T-helper 17 cell (primary cell): ENCODE measurements around the gene ZNF609. TPM values are rescaled to one million over a fixed set of nuclear protein-coding genes. Genes with fewer than 3 reads are reported as not detected.
"Not testable (repeated sequence)": the region's sequence is repeated elsewhere in the genome, so short reads cannot be mapped to it uniquely, and the experiment has no call there.

Experiments used
- ATAC-seq: fragments of 150-1000 bp; cut with Tn5 transposase; 2 replicates; pipeline ENCODE4 v1.10.0; 2021; ENCODE audit warnings: mild to moderate bottlenecking, moderate library complexity
- DNase-seq, 3 donors: peaks; one replicate each; pipeline versions ENCODE4 v3.0.0 to v3.0.0-alpha.2; 2020 to 2021
- H3K9me3 ChIP-seq: one replicate; pipeline ENCODE4 v1.7.0; 2013; ENCODE audit warnings: low read length, mild to moderate bottlenecking; ENCODE audit not compliant: control insufficient read depth, poor library complexity, severe bottlenecking
- H3K27ac Mint-ChIP-seq: one replicate; pipeline ENCODE4 v1.8.0; 2022; ENCODE audit warnings: mild to moderate bottlenecking, moderate library complexity, mixed read lengths
- H3K27me3 Mint-ChIP-seq: one replicate; pipeline ENCODE4 v1.8.0; 2022; ENCODE audit warnings: mixed read lengths
- H3K36me3 Mint-ChIP-seq: one replicate; pipeline ENCODE4 v1.8.0; 2022; ENCODE audit warnings: low read depth, mixed read lengths
- H3K4me1 Mint-ChIP-seq: one replicate; pipeline ENCODE4 v1.8.0; 2022; ENCODE audit warnings: mild to moderate bottlenecking, mixed read lengths
- H3K4me3 Mint-ChIP-seq: one replicate; pipeline ENCODE4 v1.8.0; 2022; ENCODE audit warnings: mild to moderate bottlenecking, moderate library complexity, mixed read lengths
- total RNA-seq, 4 donors: library from RNA in 2 of 4; stranded (reverse) in 2 of 4; gene quantifications; one replicate each; pipeline ENCODE4 v1.2.3 and lab custom pipeline; 2022 to 2026

ZNF609 gene
- total RNA-seq, 2 donors from 2014 or later: 37.6 to 43.2 TPM

DNA sequence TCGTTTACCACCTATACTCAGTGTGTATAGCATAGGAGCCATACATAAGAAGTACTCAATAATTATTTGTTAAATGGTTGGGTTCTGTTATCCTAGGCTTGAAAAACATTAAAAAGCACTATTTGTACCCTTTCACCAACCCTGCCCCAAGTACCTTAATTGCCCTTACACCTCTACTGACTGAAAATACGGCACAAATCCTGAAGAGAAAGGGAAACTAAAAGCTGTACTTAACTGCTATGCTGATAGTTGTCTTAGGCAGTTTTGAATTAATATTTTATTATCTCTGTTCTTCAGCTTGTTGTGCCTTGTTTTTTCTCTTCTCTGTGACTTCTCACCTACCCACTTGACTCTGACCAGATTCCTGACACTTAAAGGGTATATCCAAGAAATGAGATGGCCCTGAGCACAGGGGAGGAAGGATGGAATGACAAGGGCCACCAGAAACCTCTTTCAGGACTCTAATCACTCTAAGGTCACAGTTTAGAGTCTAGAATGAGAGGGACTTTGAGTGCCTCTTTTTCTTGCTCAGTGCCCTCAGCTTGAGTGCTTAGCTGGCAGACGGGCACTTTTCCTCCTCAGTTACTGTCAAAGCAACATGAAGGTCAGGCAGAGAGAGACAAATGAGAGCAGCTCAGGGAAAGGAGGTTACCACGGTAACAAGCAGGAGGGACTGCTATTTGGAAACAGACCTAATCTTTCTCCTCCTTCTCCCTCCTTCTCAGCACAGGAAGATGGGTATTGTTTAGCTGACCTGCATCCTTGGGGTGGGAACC is 136.5 kb downstream of the ZNF609 start:
- H3K36me3 Mint-ChIP-seq: no peaks in the 10 kb centered on the region
- H3K27me3 Mint-ChIP-seq: no peaks in the 10 kb centered on the region
- H3K4me1 Mint-ChIP-seq: peaks cover 39% of the 10 kb centered on the region
- DNase-seq: peak in 1 of 3 donors; percentile 11
- peak; percentile 86 for ATAC-seq
- peak overlapping the region; percentile 98 for H3K27ac Mint-ChIP-seq
- no peaks in the 10 kb centered on the region for H3K9me3 ChIP-seq
- peak overlapping the region; percentile 93 for H3K4me3 Mint-ChIP-seq

DNA sequence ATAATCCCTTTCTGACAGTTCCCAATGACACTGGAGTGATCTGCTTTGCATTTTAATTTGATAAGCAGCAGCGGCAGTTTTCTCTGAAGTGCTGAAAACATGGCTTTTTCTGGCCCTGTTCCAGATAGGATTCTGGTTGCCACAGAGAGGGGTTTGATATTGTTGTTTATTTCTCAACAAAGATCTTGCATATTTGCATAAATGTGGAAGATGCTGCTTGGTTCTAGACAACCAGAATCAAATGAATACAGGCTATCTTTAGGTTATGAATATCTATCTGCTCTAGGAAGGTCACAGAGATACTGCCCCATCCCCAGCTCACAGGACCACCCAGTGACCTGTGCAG is 137.1 kb downstream of the ZNF609 start:
- no peaks in the 10 kb centered on the region for H3K36me3 Mint-ChIP-seq
- peak; percentile 49 for ATAC-seq
- H3K9me3 ChIP-seq: no peaks in the 10 kb centered on the region
- DNase-seq: peak in 1 of 3 donors; percentile 5
- H3K4me3 Mint-ChIP-seq: peak overlapping the region; percentile 93
- peaks cover 45% of the 10 kb centered on the region for H3K4me1 Mint-ChIP-seq
- H3K27ac Mint-ChIP-seq: peak overlapping the region; percentile 98
- no peaks in the 10 kb centered on the region for H3K27me3 Mint-ChIP-seq

DNA sequence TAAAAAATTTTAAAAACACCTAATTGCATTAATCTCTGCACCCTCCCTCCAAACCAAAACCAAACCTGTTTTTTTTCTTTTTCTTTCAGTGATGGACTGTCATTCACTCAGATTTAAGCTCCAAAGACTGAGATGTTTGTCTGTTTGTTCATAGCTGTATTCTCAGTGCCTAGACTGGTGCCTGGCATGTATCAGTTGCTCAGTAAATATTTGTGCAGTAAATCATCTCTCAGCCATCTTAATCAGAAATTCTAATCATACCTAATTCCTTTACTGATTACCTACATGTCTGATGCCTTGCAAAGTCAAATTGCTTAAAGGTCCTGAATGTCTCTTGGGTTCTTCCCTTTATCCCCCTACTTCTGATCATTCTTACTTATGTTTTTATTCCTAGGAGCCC is 138.8 kb downstream of the ZNF609 start:
- H3K4me3 Mint-ChIP-seq: peak overlapping the region; percentile 65
- peak overlapping the region; percentile 53 for H3K27ac Mint-ChIP-seq
- no peaks in the 10 kb centered on the region for H3K9me3 ChIP-seq
- peaks cover 44% of the 10 kb centered on the region for H3K4me1 Mint-ChIP-seq
- no peak for DNase-seq
- no peak for ATAC-seq
- no peaks in the 10 kb centered on the region for H3K36me3 Mint-ChIP-seq
- no peaks in the 10 kb centered on the region for H3K27me3 Mint-ChIP-seq

DNA sequence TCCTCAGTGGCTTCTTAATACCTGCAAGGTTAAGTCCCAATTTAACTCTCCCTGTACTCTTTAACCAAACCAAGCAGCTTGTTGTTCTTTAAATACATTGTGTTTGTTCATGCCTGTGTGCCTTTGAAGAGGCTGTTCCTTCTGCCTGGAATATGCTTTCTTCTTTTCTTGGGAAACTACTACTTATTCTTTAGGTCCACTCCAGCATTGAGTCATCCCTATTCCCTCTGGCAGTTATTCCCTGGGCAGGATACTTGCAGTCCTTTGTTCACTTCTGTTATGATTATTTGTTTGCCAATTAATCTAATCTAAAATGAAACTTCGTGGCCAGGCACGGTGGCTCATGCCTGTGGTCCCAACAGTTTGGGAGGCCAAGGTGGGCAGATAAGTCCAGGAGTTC is 139.3 kb downstream of the ZNF609 start:
- H3K9me3 ChIP-seq: no peaks in the 10 kb centered on the region
- Mint-ChIP-seq H3K36me3 (no peaks in the 10 kb centered on the region), H3K27me3 (no peaks in the 10 kb centered on the region), H3K4me3 (peak overlapping the region; percentile 65), H3K27ac (peak overlapping the region; percentile 53), H3K4me1 (peaks cover 45% of the 10 kb centered on the region)
- no peak for ATAC-seq
- no peak for DNase-seq

DNA sequence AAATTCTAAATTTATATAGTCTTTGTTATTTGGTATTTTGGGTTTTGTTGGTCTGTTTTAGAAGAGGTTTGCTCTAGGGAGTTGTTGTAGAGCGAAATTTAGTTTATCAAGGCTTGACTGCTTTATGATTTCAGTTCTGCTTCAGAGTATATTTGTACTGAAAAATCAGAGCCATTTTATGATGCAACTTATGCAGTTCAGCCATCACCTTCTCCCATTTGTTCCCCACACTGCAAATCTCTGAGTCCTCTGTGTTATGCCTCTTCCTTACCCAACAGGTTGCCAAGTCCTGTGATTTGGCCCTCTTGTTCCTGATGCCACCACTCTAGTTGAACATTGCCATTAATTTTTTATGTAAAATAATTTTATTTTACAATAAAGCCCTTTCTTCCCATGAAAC is 140.4 kb downstream of the ZNF609 start:
- H3K36me3 Mint-ChIP-seq: no peaks in the 10 kb centered on the region
- H3K27ac Mint-ChIP-seq: peak overlapping the region; percentile 53
- H3K27me3 Mint-ChIP-seq: no peaks in the 10 kb centered on the region
- ATAC-seq: no peak
- H3K4me3 Mint-ChIP-seq: no peak overlapping the region
- H3K9me3 ChIP-seq: no peaks in the 10 kb centered on the region
- DNase-seq: no peak
- peaks cover 44% of the 10 kb centered on the region for H3K4me1 Mint-ChIP-seq

DNA sequence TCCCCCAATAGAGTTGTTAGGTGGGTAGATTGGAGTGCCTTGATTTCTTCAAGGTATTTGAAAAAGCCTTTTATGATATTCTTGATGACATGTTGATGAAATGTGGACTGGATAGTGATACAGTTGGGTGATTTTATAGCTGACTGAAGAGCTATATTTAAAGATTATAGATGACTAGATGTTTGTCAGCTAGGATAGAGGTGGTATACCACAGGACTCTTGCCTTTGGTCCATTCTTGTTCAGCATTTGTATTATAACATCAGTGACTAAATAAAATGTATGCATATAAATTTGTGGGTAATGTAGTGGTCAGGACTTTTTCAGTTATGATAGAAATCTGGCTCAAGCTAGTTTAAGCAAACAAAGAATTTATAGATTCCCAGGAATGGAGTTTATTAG is 143.9 kb downstream of the ZNF609 start:
- H3K27ac Mint-ChIP-seq: no peak overlapping the region
- no peak overlapping the region for H3K4me3 Mint-ChIP-seq
- no peaks in the 10 kb centered on the region for H3K27me3 Mint-ChIP-seq
- ATAC-seq (no peak), DNase-seq (no peak)
- no peaks in the 10 kb centered on the region for H3K9me3 ChIP-seq
- H3K4me1 Mint-ChIP-seq: peaks cover 31% of the 10 kb centered on the region
- H3K36me3 Mint-ChIP-seq: no peaks in the 10 kb centered on the region

DNA sequence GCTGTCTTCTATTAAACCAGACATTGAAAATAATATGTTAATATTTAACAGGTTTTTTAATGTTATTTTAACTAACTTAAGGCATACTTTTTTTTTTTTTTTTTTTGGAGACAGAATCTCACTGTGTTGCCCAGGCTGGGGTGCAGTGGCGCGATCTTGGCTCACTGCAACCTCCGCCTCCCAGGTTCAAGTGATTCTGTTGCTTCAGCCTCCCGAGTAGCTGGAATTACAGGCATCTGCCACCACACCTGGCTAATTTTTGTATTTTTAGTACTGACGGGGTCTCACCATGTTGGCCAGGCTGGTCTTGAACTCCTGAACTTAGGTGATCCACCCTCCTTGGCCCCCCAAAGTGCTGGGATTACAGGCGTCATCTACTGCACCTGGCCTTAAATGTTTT is 147.0 kb downstream of the ZNF609 start:
- not testable (repeated sequence) for ATAC-seq, H3K4me3 Mint-ChIP-seq, H3K9me3 ChIP-seq, H3K36me3 Mint-ChIP-seq, H3K27me3 Mint-ChIP-seq, DNase-seq, H3K27ac Mint-ChIP-seq
- peaks cover 24% of the 10 kb centered on the region for H3K4me1 Mint-ChIP-seq

DNA sequence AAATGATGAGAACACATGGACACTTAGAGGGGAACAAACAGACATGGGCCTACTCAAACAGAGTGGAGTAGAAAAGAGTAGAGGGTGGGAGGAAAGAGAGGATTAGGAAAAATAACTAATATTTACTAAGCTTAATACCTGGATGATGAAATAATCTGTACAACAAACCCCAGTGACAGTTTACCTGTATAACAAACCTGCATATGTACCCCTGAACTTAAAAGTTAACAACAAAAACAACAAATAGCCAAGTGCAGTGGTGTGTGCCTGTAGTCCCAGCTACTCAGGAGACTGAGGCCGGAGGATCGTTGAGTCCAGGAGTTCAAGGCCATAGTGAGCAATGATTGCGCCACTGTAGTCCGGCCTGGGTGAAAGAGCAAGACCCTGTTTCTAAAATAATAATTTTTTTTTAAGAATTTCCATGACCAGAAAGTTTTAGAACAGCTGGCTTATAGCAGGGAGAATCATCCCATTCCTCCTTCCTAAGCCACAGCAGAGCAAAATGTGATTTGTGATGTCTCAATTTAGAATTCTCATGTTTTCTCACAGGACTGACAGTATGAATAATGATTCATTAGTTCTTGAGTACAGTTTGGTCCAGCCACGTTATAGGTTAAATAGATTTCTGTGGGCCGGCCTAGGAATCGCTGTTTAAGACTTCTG is 150.0 kb downstream of the ZNF609 start:
- Mint-ChIP-seq H3K36me3 (no peaks in the 10 kb centered on the region), H3K27me3 (no peaks in the 10 kb centered on the region), H3K4me1 (peaks cover 22% of the 10 kb centered on the region), H3K27ac (peak overlapping the region; percentile 63), H3K4me3 (no peak overlapping the region)
- no peak for ATAC-seq
- DNase-seq: no peak
- no peaks in the 10 kb centered on the region for H3K9me3 ChIP-seq

DNA sequence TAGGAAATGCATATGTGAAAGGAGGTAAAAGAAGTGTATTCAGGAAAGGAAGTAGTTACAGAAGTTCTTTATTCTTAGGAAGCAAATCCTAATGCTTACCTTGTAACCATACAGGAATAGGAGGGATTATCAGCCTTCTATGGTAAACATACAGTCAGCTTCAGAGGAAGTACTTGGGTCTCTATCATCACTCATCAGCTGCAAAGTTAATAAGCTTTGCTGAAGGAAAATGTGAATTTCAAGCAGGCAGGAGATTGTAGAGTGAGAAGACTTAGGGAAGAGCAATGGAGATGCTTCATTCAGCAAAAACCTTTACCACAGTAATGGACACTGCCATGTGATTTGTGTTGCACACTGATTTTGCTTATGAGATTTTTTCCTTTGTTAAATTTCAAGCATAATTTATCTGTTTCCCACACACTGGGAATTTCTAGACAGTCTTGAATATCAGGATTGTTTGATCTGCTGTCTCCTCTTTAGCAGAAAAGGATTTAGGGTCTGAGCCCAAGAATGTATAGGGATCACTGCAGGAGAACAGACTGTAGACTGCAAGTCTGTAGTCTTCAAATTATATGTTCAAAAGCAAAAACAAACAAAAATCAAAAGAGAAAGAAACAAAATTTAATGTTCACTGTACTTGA is 150.8 kb downstream of the ZNF609 start:
- peak overlapping the region; percentile 63 for H3K27ac Mint-ChIP-seq

DNA sequence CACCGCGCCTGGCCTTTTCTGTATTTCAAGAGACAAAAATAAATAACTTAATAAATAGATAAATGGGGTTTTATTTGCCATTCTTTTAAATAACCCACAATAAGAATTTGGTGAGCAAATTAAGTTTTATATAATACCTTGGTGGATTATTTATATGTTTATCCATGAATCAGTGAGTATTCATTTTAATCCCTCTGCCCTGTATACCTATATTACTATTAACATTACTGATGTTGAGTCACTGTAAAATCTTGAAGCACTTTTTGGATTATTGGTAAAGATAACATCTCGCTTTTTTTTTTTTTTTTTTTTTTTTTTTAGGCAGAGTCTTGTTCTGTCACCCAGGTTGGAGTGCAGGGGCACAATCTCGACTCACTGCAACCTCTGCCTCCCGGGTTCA is 154.1 kb downstream of the ZNF609 start:
- Mint-ChIP-seq H3K4me3 (no peak overlapping the region), H3K27me3 (no peaks in the 10 kb centered on the region), H3K4me1 (peaks cover 38% of the 10 kb centered on the region), H3K36me3 (no peaks in the 10 kb centered on the region), H3K27ac (no peak overlapping the region)
- DNase-seq (no peak), ATAC-seq (no peak)
- no peaks in the 10 kb centered on the region for H3K9me3 ChIP-seq

More for the DNA sequence above, 150.8 kb downstream of the ZNF609 start:
- Mint-ChIP-seq H3K27me3 (no peaks in the 10 kb centered on the region), H3K4me1 (peaks cover 30% of the 10 kb centered on the region), H3K36me3 (no peaks in the 10 kb centered on the region), H3K4me3 (no peak overlapping the region)
- no peak for DNase-seq
- no peaks in the 10 kb centered on the region for H3K9me3 ChIP-seq
- no peak for ATAC-seq

DNA sequence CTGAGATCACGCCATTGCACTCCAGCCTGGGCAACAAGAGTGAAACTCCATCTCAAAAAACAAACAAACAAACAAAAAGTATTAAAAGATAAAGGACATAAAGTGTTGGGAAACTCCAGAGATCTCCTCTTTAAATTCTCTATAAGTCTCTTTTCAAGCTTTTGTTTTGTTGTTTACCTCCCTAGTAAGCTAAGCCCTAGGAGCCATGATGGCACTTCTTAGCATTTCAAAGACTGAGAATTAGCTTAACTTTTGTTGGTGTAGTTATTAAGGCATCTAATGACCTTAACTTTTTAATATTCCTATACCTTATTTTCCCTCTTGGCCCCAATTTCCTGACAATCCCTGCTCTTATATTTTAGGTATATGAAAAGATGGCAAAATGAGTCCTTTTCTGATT is 157.3 kb downstream of the ZNF609 start:
- Mint-ChIP-seq H3K4me3 (no peak overlapping the region), H3K27ac (peak overlapping the region; percentile 95)
- no peak for ATAC-seq

DNA sequence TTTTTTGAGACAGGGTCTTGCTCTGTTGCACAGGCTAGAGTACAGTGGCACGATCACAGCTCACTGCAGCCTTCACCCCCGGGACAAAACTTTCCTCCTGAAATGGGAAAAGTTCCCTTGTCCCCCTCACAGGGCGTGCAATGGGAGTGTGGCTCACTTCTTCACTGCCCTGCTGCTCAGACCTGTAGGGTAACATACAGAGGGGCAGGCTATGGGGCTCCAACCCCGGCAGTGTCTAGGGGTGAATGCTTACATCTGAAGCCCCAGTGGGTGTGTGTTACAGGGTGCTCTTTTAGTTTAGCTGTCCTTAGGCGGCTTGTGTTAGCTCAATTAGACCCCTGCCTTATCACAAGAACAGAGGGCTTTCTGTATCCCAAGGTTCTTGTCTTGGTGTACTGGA is 157.8 kb downstream of the ZNF609 start:
- Mint-ChIP-seq H3K4me1 (peaks cover 61% of the 10 kb centered on the region), H3K27me3 (no peaks in the 10 kb centered on the region), H3K4me3 (no peak overlapping the region)

More for the DNA sequence above, 157.3 kb downstream of the ZNF609 start:
- H3K36me3 Mint-ChIP-seq: no peaks in the 10 kb centered on the region
- no peak for DNase-seq
- peaks cover 59% of the 10 kb centered on the region for H3K4me1 Mint-ChIP-seq
- no peaks in the 10 kb centered on the region for H3K9me3 ChIP-seq
- H3K27me3 Mint-ChIP-seq: no peaks in the 10 kb centered on the region

DNA sequence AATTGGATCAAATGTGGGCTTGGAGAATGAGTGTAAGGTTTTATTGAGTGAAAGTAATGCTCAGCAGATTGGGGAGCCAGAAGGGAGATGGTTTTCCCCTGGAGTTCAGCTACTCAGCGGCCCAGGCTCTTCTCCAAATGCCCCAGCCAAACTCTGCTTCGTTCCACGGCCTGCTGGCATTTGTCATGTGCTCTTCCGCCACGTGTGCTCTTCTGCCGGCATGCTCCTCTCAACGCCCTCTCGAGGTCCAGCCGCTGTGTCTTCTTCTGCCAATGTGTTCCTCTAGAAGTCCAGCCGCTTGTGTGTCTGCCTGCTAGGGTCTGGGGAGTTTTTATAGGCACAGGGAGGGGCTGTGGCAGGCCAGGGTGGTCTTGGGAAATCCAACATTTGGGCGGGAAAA is 158.2 kb downstream of the ZNF609 start:
- no peaks in the 10 kb centered on the region for H3K9me3 ChIP-seq
- peaks cover 65% of the 10 kb centered on the region for H3K4me1 Mint-ChIP-seq
- no peaks in the 10 kb centered on the region for H3K27me3 Mint-ChIP-seq
- ATAC-seq (no peak), DNase-seq (no peak)
- H3K27ac Mint-ChIP-seq: peak overlapping the region; percentile 95
- H3K4me3 Mint-ChIP-seq: no peak overlapping the region
- H3K36me3 Mint-ChIP-seq: no peaks in the 10 kb centered on the region

More for the DNA sequence above, 157.8 kb downstream of the ZNF609 start:
- no peak for DNase-seq
- H3K27ac Mint-ChIP-seq: peak overlapping the region; percentile 95
- no peaks in the 10 kb centered on the region for H3K9me3 ChIP-seq
- no peaks in the 10 kb centered on the region for H3K36me3 Mint-ChIP-seq
- no peak for ATAC-seq
